Naive thymus-derived CD4-positive, alpha-beta T cell (primary cell): ENCODE measurements around the gene ANK3. TPM values are rescaled to one million over a fixed set of nuclear protein-coding genes. Genes with fewer than 3 reads are reported as not detected.

ENCODE experiments used
- ATAC-seq: fragments of 150-1000 bp; cut with Tn5 transposase; 2 replicates; pipeline ENCODE4 v1.10.0; 2021; ENCODE audit warnings: mild to moderate bottlenecking, moderate library complexity
- CTCF ChIA-PET: fragments of 350-600 bp; sonication (Branson Sonifier 250); formaldehyde crosslinking; loops from one replicate; lab custom pipeline; 2021; ENCODE audit warnings: antibody characterized with exemption; lab: Charles Lee
- POLR2A ChIA-PET: fragments of 350-600 bp; sonication (Branson Sonifier 250); formaldehyde crosslinking; loops from one replicate; lab custom pipeline; 2021; ENCODE audit warnings: antibody characterized with exemption, inconsistent platforms; lab: Charles Lee
- DNase-seq, 9 donors: peaks; one replicate each; pipeline versions ENCODE4 v3.0.0 to v3.0.0-alpha.2; 2020 to 2022; ENCODE audit warnings: mixed read lengths in 1 of 9
- H3K27ac ChIP-seq: one replicate; pipeline ENCODE4 v1.7.0; 2013; ENCODE audit warnings: mild to moderate bottlenecking, low read depth, low read length, moderate library complexity
- H3K27me3 ChIP-seq, 2 donors: one replicate each; pipeline ENCODE4 v1.7.0; 2013; ENCODE audit warnings: low read length in 2 of 2, mild to moderate bottlenecking in 2 of 2, moderate library complexity in 2 of 2; ENCODE audit not compliant: control insufficient read depth in 2 of 2, insufficient read depth in 2 of 2
- H3K36me3 ChIP-seq, 3 experiments: 1 replicate in 2 of 3; 2 replicates in 1 of 3; pipeline ENCODE4 v1.7.0; 2013; ENCODE audit warnings: low read length in 3 of 3, mild to moderate bottlenecking in 3 of 3, moderate library complexity in 1 of 3; ENCODE audit not compliant: insufficient read depth in 3 of 3, control insufficient read depth in 2 of 3
- H3K4me1 ChIP-seq, 2 donors: one replicate each; pipeline ENCODE4 v1.7.0; 2013; ENCODE audit warnings: low read length in 2 of 2, mild to moderate bottlenecking in 2 of 2, moderate library complexity in 1 of 2; ENCODE audit not compliant: control insufficient read depth in 2 of 2, insufficient read depth in 2 of 2
- H3K4me3 ChIP-seq: 2 replicates; pipeline ENCODE4 v1.7.0; 2013; ENCODE audit warnings: mild to moderate bottlenecking, low read length
- H3K9me3 ChIP-seq, 3 experiments: 1 replicate in 2 of 3; 2 replicates in 1 of 3; pipeline ENCODE4 v1.7.0; 2013; ENCODE audit warnings: low read length in 3 of 3; ENCODE audit not compliant: control insufficient read depth in 2 of 3
- H3K27ac Mint-ChIP-seq, 9 donors: one replicate each; pipeline ENCODE4 v1.8.0; 2020 to 2022; ENCODE audit warnings: mixed read lengths in 9 of 9, mild to moderate bottlenecking in 8 of 9, moderate library complexity in 5 of 9, inconsistent platforms in 2 of 9
- H3K27me3 Mint-ChIP-seq, 5 donors: one replicate each; pipeline ENCODE4 v1.8.0; 2021 to 2022; ENCODE audit warnings: mixed read lengths in 5 of 5, mild to moderate bottlenecking in 1 of 5
- H3K36me3 Mint-ChIP-seq, 5 donors: one replicate each; pipeline ENCODE4 v1.8.0; 2020 to 2022; ENCODE audit warnings: mixed read lengths in 5 of 5, mild to moderate bottlenecking in 3 of 5, inconsistent platforms in 1 of 5
- H3K4me1 Mint-ChIP-seq, 7 donors: one replicate each; pipeline ENCODE4 v1.8.0; 2020 to 2022; ENCODE audit warnings: mixed read lengths in 7 of 7, mild to moderate bottlenecking in 3 of 7, inconsistent platforms in 1 of 7
- H3K4me3 Mint-ChIP-seq, 10 donors: one replicate each; pipeline ENCODE4 v1.8.0; 2020 to 2022; ENCODE audit warnings: mild to moderate bottlenecking in 10 of 10, mixed read lengths in 10 of 10, moderate library complexity in 6 of 10, inconsistent platforms in 2 of 10
- H3K9me3 Mint-ChIP-seq, 11 donors: one replicate each; pipeline ENCODE4 v1.8.0; 2020 to 2022; ENCODE audit warnings: mixed read lengths in 11 of 11, mild to moderate bottlenecking in 4 of 11, inconsistent platforms in 1 of 11, moderate library complexity in 1 of 11
- intact Hi-C, 2 donors: fragments of 100-400 bp; cut with micrococcal nuclease; formaldehyde crosslinking; loops; one replicate each; pipeline ENCODE4 v1.15.1; 2023
- polyA plus RNA-seq, 2 donors: library from polyadenylated mRNA; unstranded; fragments of 300-500 nt; fragmentation: Illumina TruSeq; gene quantifications; one replicate each; pipeline ENCODE4 v1.2.3, GENCODE V29; 2021
- total RNA-seq, 6 experiments: library from RNA in 5 of 6; stranded (reverse) in 5 of 6; gene quantifications; 1 replicate in 5 of 6; 2 replicates in 1 of 6; pipeline ENCODE4 v1.2.3 and lab custom pipeline; 2021 to 2026

The ANK3 gene
- total and polyA plus RNA-seq, 7 experiments from 2014 or later: 23.9 to 72.9 (median 61.4) TPM

DNA sequence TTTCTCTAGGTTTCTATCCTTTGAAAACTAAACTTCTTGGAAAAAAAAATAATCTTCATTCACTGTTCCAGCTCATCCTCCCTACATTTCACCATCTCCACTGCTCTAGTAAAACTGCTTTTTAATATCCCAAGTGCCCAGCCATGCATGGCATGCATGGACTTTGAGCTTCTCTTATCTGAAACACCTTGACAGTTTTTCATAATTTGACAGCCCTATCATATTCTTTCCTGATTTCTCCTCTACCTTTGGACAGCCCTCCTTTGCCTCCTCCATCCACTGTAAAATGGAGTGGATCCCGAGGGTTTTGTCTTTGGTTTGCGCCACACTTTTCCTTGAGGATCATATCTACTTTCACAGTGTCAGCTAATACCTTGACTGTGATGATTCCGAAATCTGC, 212.8 kb downstream of the ANK3 start:
- no peaks in the 10 kb centered on the region for H3K4me1 ChIP-seq
- no peak for DNase-seq
- H3K4me3 ChIP-seq: no peak overlapping the region
- CTCF ChIA-PET: interaction anchor here (0.6 to 0.9 kb wide), 3 partner anchors 12 to 331 kb away, joined by 3 to 7 read pairs (median 3); no protein-coding TSS in a partner anchor
- no peak overlapping the region for H3K27ac ChIP-seq
- H3K36me3 ChIP-seq: peaks cover 0 to 35% (median 0%) of the 10 kb centered on the region in 3 experiments
- Mint-ChIP-seq H3K27ac (no peak overlapping the region), H3K4me1 (no peaks in the 10 kb centered on the region), H3K36me3 (peaks cover 16 to 70% (median 46%) of the 10 kb centered on the region in 5 donors), H3K9me3 (peaks cover 0 to 1% (median 0%) of the 10 kb centered on the region in 11 donors), H3K4me3 (no peak overlapping the region), H3K27me3 (no peaks in the 10 kb centered on the region)
- H3K27me3 ChIP-seq: no peaks in the 10 kb centered on the region
- H3K9me3 ChIP-seq: no peaks in the 10 kb centered on the region
- intact Hi-C loops: no loop called here
- POLR2A ChIA-PET: no interaction called here
- ATAC-seq: no peak

DNA sequence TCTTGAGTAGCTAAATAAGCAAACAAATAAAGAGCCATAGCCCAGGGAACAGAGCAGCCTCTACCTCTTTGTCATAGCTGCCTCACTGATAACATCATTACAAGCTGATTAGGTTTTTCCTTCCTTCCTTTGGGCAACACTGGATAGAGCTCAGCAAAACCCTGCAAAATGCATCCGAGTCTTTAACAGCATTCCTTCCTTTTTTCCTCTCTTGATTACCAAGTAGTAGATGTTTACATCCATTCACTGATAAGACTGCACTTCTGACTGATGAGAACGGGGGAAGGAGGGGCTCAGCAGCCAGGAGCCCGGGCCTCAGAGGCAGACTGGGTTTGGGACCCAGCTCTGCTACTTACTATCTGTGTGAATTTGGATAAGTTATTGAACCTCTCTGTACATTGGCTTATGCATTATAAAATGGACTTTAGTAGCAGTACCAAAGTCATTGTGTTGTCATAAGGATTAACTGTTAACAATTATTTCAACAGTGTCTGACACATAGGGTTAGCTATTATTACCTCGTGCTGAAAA, 214.2 kb downstream of the ANK3 start:
- peaks cover 14 to 69% (median 45%) of the 10 kb centered on the region in 5 donors for H3K36me3 Mint-ChIP-seq
- no peaks in the 10 kb centered on the region for H3K4me1 Mint-ChIP-seq
- H3K9me3 Mint-ChIP-seq: peaks cover 0 to 1% (median 0%) of the 10 kb centered on the region in 11 donors
- ChIA-PET POLR2A (no interaction called here), CTCF (interaction anchor here (0.7 kb wide), 1 partner anchor 933 kb away, joined by 5 read pairs; no protein-coding TSS in a partner anchor)
- ATAC-seq: no peak
- Histone ChIP-seq H3K9me3 (no peaks in the 10 kb centered on the region), H3K36me3 (peaks cover 0 to 36% (median 0%) of the 10 kb centered on the region in 3 experiments), H3K27ac (no peak overlapping the region), H3K4me3 (no peak overlapping the region), H3K4me1 (no peaks in the 10 kb centered on the region), H3K27me3 (no peaks in the 10 kb centered on the region)
- intact Hi-C loops: no loop called here
- H3K27me3 Mint-ChIP-seq: no peaks in the 10 kb centered on the region
- no peak overlapping the region for H3K4me3 Mint-ChIP-seq
- no peak for DNase-seq
- peak overlapping the region in 1 of 9 donors; percentile 18 for H3K27ac Mint-ChIP-seq

DNA sequence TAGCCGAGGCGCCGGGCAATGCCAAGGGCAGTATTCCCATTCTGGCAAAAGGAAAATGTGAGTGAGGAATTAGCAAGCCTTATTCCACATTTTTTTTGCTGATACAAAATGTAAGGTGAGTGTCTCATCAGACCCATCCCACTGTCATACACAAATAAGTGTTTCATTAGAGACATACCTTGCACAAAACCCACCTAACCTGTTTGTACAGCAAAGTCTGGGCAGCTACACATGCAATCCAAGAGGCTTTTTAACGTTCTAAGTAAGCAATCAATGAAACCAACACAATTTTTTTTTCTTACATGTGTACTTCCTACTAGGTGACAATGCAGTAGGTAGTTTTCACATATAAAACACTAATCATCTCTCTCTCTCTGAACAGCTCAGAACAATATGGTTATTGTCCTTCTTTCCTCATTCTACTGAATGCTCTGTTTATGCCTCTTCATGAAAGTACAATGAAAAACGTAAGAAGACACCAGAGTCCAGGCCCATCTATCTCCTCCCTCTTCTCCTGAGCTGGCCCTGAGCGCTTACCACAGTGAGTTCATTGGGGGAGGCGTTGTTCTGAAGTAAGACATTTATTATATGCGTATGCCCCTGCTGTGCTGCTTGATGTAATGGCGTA, 217.2 kb downstream of the ANK3 start:
- no peaks in the 10 kb centered on the region for H3K4me1 Mint-ChIP-seq
- no peak overlapping the region for H3K4me3 ChIP-seq
- peaks cover 0 to 40% (median 0%) of the 10 kb centered on the region in 3 experiments for H3K36me3 ChIP-seq
- no peaks in the 10 kb centered on the region for H3K27me3 ChIP-seq
- no peaks in the 10 kb centered on the region for H3K27me3 Mint-ChIP-seq
- H3K27ac ChIP-seq: no peak overlapping the region
- no peak overlapping the region for H3K27ac Mint-ChIP-seq
- H3K4me3 Mint-ChIP-seq: no peak overlapping the region
- no peak for ATAC-seq
- H3K9me3 Mint-ChIP-seq: peaks cover 0 to 1% (median 0%) of the 10 kb centered on the region in 11 donors
- peaks cover 20 to 61% (median 51%) of the 10 kb centered on the region in 5 donors for H3K36me3 Mint-ChIP-seq
- H3K4me1 ChIP-seq: no peaks in the 10 kb centered on the region
- intact Hi-C loops: no loop called here
- no peak for DNase-seq
- ChIA-PET CTCF (no interaction called here), POLR2A (no interaction called here)
- H3K9me3 ChIP-seq: no peaks in the 10 kb centered on the region

DNA sequence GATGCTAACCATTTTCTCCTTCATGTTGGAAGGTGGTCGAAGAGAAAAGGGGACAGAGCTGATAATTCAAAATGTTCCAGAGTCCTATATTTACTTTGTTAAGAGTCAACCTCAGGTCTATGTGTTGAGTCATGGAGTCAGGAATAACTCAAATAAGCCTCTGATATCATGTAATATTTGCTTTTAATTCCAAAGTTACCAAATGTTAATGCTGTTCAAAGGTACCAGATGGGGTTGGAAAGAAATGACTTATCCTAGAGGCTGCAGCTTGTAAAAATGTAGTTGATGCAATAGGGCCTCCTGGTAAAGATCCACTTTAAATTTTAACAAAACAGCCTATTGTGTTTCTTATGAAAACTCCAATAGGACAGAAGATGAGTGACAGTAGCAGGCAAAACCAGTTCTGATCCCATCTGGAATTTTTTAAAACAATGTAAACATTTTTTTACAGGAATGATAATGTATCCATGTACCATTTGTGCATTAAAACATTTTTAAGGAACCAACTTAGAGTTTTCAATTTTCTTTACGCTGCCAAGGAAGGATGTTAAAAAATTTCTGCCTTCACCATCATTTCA, 218.2 kb downstream of the ANK3 start:
- peaks cover 16 to 63% (median 52%) of the 10 kb centered on the region in 5 donors for H3K36me3 Mint-ChIP-seq

DNA sequence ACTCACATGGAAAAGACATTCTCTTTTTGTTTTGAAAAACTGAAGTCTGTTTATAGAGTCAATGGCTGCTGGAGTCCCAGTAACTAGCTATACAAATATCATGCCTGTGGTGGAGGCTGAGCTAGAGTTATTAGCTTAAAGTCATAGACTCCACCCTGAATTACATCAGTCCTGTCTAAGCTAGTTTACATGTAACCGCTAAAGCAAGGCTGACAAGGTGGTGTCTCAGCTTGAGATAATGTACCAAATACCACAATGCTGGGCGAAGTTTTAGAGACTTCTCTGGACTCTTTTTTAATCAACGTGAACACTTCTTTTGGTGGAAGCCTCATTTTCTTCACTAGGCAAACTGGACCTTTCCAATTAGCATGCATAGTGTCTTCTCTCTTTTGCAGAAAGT, 219.4 kb downstream of the ANK3 start:
- Mint-ChIP-seq H3K9me3 (peaks cover 0 to 1% (median 0%) of the 10 kb centered on the region in 11 donors), H3K27ac (no peak overlapping the region), H3K4me3 (no peak overlapping the region), H3K4me1 (peaks cover 0 to 1% (median 0%) of the 10 kb centered on the region in 7 donors), H3K36me3 (peaks cover 13 to 65% (median 57%) of the 10 kb centered on the region in 5 donors), H3K27me3 (no peaks in the 10 kb centered on the region)
- Histone ChIP-seq H3K4me3 (no peak overlapping the region), H3K36me3 (peaks cover 0 to 40% (median 5%) of the 10 kb centered on the region in 3 experiments), H3K27ac (no peak overlapping the region), H3K9me3 (no peaks in the 10 kb centered on the region), H3K4me1 (no peaks in the 10 kb centered on the region), H3K27me3 (no peaks in the 10 kb centered on the region)
- DNase-seq (no peak), ATAC-seq (no peak)
- intact Hi-C loops: no loop called here
- CTCF ChIA-PET: interaction anchor here (0.6 kb wide), 1 partner anchor 68 kb away, joined by 3 read pairs; no protein-coding TSS in a partner anchor
- POLR2A ChIA-PET: no interaction called here

More for the DNA sequence above, 218.2 kb downstream of the ANK3 start:
- Histone ChIP-seq H3K4me3 (no peak overlapping the region), H3K4me1 (no peaks in the 10 kb centered on the region), H3K36me3 (peaks cover 0 to 40% (median 4%) of the 10 kb centered on the region in 3 experiments), H3K27ac (no peak overlapping the region), H3K27me3 (no peaks in the 10 kb centered on the region), H3K9me3 (no peaks in the 10 kb centered on the region)
- ChIA-PET POLR2A (no interaction called here), CTCF (no interaction called here)
- no peak overlapping the region for H3K27ac Mint-ChIP-seq
- H3K4me3 Mint-ChIP-seq: no peak overlapping the region
- ATAC-seq (no peak), DNase-seq (no peak)
- peaks cover 0 to 1% (median 0%) of the 10 kb centered on the region in 11 donors for H3K9me3 Mint-ChIP-seq
- intact Hi-C loops: no loop called here
- no peaks in the 10 kb centered on the region for H3K27me3 Mint-ChIP-seq
- H3K4me1 Mint-ChIP-seq: no peaks in the 10 kb centered on the region

DNA sequence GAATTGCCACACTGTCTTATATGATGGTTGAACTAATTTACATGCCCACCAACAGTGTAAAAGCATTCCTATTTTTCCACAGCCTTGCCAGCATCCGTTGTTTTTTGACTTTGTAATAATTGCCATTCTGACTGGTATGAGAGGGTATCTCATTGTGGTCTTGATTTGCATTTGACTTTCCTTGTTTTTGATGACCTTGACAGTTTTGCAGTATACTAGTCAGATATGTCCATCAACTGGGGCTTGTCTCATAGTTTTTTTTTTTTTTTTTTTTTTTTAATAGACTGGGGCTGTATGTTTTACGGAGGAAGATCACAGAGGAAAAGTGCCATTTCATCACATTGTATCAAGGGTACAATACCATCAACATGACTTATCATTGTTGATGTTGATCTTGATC, 220.6 kb downstream of the ANK3 start:
- Mint-ChIP-seq H3K4me1 (peaks cover 0 to 3% (median 0%) of the 10 kb centered on the region in 7 donors), H3K36me3 (peaks cover 9 to 70% (median 61%) of the 10 kb centered on the region in 5 donors), H3K27me3 (no peaks in the 10 kb centered on the region), H3K9me3 (peaks cover 0 to 1% (median 0%) of the 10 kb centered on the region in 11 donors), H3K27ac (no peak overlapping the region), H3K4me3 (no peak overlapping the region)
- DNase-seq (no peak), ATAC-seq (no peak)
- POLR2A ChIA-PET: no interaction called here
- no peaks in the 10 kb centered on the region for H3K4me1 ChIP-seq
- intact Hi-C loops: no loop called here
- CTCF ChIA-PET: no interaction called here
- H3K27ac ChIP-seq: no peak overlapping the region
- no peaks in the 10 kb centered on the region for H3K9me3 ChIP-seq
- H3K4me3 ChIP-seq: no peak overlapping the region
- H3K27me3 ChIP-seq: no peaks in the 10 kb centered on the region
- H3K36me3 ChIP-seq: peaks cover 0 to 31% (median 5%) of the 10 kb centered on the region in 3 experiments
